IMR-90 (cell line): ENCODE measurements around the gene KHNYN. TPM values are rescaled to one million over a fixed set of nuclear protein-coding genes. Genes with fewer than 3 reads are reported as not detected.
A peak's percentile ranks its signal among the peaks of the same experiment; 100 is the strongest.

Experiments used
- ATAC-seq: fragments of 200-7000 bp; cut with Tn5 transposase; 2 replicates; pipeline ENCODE4 v1.9.1; 2020; ENCODE audit warnings: low read depth, mild to moderate bottlenecking, moderate library complexity
- BruUV-seq: library from RNA; stranded (reverse); fragments of 400-500 nt; replicated peaks from 2 replicates; lab custom pipeline; 2021; lab: Mats Ljungman, UMichigan
- CTCF ChIA-PET: fragments of 300-600 bp; formaldehyde crosslinking; extraction: SDS; loops from one replicate; lab custom pipeline; 2021; ENCODE audit warnings: antibody characterized with exemption; lab: Yijun Ruan, JAX
- POLR2A ChIA-PET: fragments of 300-600 bp; sonication (Branson Sonifier 250); formaldehyde crosslinking; loops from one replicate; lab custom pipeline; 2022; ENCODE audit warnings: antibody characterized with exemption; ENCODE audit not compliant: unreplicated experiment; lab: Charles Lee
- DNase-seq: peaks from one replicate; pipeline ENCODE4 v3.0.0; 2013
- H2AFZ ChIP-seq: replicated peaks from 2 replicates; pipeline ENCODE3; 2013; ENCODE audit warnings: low read length, mild to moderate bottlenecking; ENCODE audit not compliant: poor library complexity
- H2AK5ac ChIP-seq: 2 replicates; pipeline ENCODE4 v1.6.1; 2013; ENCODE audit warnings: low read depth, low read length, inconsistent platforms
- H2AK9ac ChIP-seq: replicated peaks from 2 replicates; pipeline ENCODE3; 2013; ENCODE audit warnings: mild to moderate bottlenecking, low read depth, low read length, moderate library complexity; ENCODE audit not compliant: poor library complexity
- H2BK120ac ChIP-seq: 2 replicates; pipeline ENCODE4 v1.6.1; 2013; ENCODE audit warnings: low read depth, low read length, inconsistent platforms
- H2BK15ac ChIP-seq: 3 replicates; pipeline ENCODE4 v1.6.1; 2013; ENCODE audit warnings: low read depth, low read length, inconsistent platforms
- H2BK20ac ChIP-seq: 2 replicates; pipeline ENCODE4 v1.6.1; 2013; ENCODE audit warnings: low read depth, mild to moderate bottlenecking, inconsistent platforms, low read length, moderate library complexity
- H2BK5ac ChIP-seq: 2 replicates; pipeline ENCODE4 v1.6.1; 2013; ENCODE audit warnings: mild to moderate bottlenecking, low read depth, low read length, inconsistent platforms; ENCODE audit not compliant: poor library complexity, severe bottlenecking
- H3K14ac ChIP-seq: replicated peaks from 2 replicates; pipeline ENCODE4 v1.6.1; 2013; ENCODE audit warnings: low read depth, low read length, inconsistent platforms
- H3K18ac ChIP-seq: 2 replicates; pipeline ENCODE4 v1.6.1; 2013; ENCODE audit warnings: low read depth, low read length, control low read depth
- H3K23ac ChIP-seq: 2 replicates; pipeline ENCODE4 v1.6.1; 2013; ENCODE audit warnings: low read depth, low read length, inconsistent platforms
- H3K27ac ChIP-seq: 2 replicates; pipeline ENCODE4 v1.5.1; 2013; ENCODE audit warnings: mild to moderate bottlenecking, control low read depth, low read length; ENCODE audit not compliant: insufficient read depth
- H3K27me3 ChIP-seq: 2 replicates; pipeline ENCODE4 v1.6.1; 2013; ENCODE audit warnings: low read length; ENCODE audit not compliant: control insufficient read depth, insufficient read depth
- H3K36me3 ChIP-seq: 2 replicates; pipeline ENCODE4 v1.6.1; 2013; ENCODE audit warnings: low read length, mixed read lengths; ENCODE audit not compliant: control insufficient read depth, insufficient read depth
- H3K4ac ChIP-seq: 2 replicates; pipeline ENCODE4 v1.6.1; 2013; ENCODE audit warnings: low read depth, low read length, inconsistent platforms
- H3K4me1 ChIP-seq: 2 replicates; pipeline ENCODE4 v1.6.1; 2013; ENCODE audit warnings: low read length, mixed read lengths; ENCODE audit not compliant: control insufficient read depth, insufficient read depth
- H3K4me2 ChIP-seq: 2 replicates; pipeline ENCODE4 v1.6.1; 2013; ENCODE audit warnings: low read depth, mild to moderate bottlenecking, control low read depth, low read length, moderate library complexity
- H3K4me3 ChIP-seq: 2 replicates; pipeline ENCODE4 v1.5.1; 2013; ENCODE audit warnings: low read depth, mild to moderate bottlenecking, control low read depth, low read length, moderate library complexity; ENCODE audit not compliant: insufficient read depth
- H3K56ac ChIP-seq: 2 replicates; pipeline ENCODE4 v1.6.1; 2013; ENCODE audit warnings: low read length, inconsistent platforms; ENCODE audit not compliant: insufficient read depth; ENCODE audit errors: extremely low read depth
- H3K79me1 ChIP-seq, 2 experiments: 2 replicates each; pipeline ENCODE4 v1.6.1; 2013; ENCODE audit warnings: low read length in 2 of 2, inconsistent platforms in 1 of 2, low read depth in 1 of 2
- H3K9ac ChIP-seq: 2 replicates; pipeline ENCODE4 v1.6.1; 2013; ENCODE audit warnings: low read depth, low read length, control low read depth
- H3K9me1 ChIP-seq: 2 replicates; pipeline ENCODE4 v1.6.1; 2013; ENCODE audit warnings: low read length, inconsistent platforms; ENCODE audit not compliant: insufficient read depth
- H3K9me3 ChIP-seq: 2 replicates; pipeline ENCODE4 v1.6.1; 2013; ENCODE audit warnings: low read length; ENCODE audit not compliant: control insufficient read depth, insufficient read depth
- H4K20me1 ChIP-seq: 2 replicates; pipeline ENCODE4 v1.6.1; 2013; ENCODE audit warnings: low read length, inconsistent platforms; ENCODE audit not compliant: insufficient read depth
- H4K5ac ChIP-seq: 2 replicates; pipeline ENCODE4 v1.6.1; 2013; ENCODE audit warnings: mild to moderate bottlenecking, low read depth, low read length, control low read depth
- H4K8ac ChIP-seq, 2 experiments: 2 replicates each; pipeline ENCODE4 v1.6.1; 2013; ENCODE audit warnings: low read depth in 2 of 2, low read length in 2 of 2, control low read depth in 1 of 2, inconsistent platforms in 1 of 2
- H4K91ac ChIP-seq: 2 replicates; pipeline ENCODE4 v1.6.1; 2013; ENCODE audit warnings: low read depth, low read length, inconsistent platforms; ENCODE audit not compliant: insufficient read depth
- BHLHE40 ChIP-seq: fragments of 150-350 bp; IDR thresholded peaks from 2 replicates; pipeline ENCODE4 v1.6.1; 2016; ENCODE audit warnings: mild to moderate bottlenecking, low read depth, low read length
- CEBPB ChIP-seq: IDR thresholded peaks from 2 replicates; pipeline ENCODE4 v1.6.1; 2012; ENCODE audit warnings: low read depth, low read length, improper control_type of control experiment
- CHD1 ChIP-seq: IDR thresholded peaks from 2 replicates; pipeline ENCODE4 v1.6.1; 2012; ENCODE audit warnings: low read depth, low read length, improper control_type of control experiment
- CTCF ChIP-seq: conservative IDR thresholded peaks from 2 replicates; pipeline ENCODE4 v1.5.1; 2012; ENCODE audit warnings: mild to moderate bottlenecking, low read depth, low read length, improper control_type of control experiment
- ELK1 ChIP-seq: fragments of 150-350 bp; IDR thresholded peaks from 2 replicates; pipeline ENCODE4 v1.6.1; 2016; ENCODE audit warnings: low read depth, mild to moderate bottlenecking, low read length, moderate library complexity, borderline replicate concordance
- MAFK ChIP-seq: IDR thresholded peaks from 2 replicates; pipeline ENCODE4 v1.6.1; 2012; ENCODE audit warnings: low read depth, low read length, improper control_type of control experiment
- MAZ ChIP-seq: IDR thresholded peaks from 2 replicates; pipeline ENCODE4 v1.6.1; 2012; ENCODE audit warnings: low read depth, mild to moderate bottlenecking, low read length, improper control_type of control experiment, moderate library complexity, borderline replicate concordance
- MXI1 ChIP-seq: IDR thresholded peaks from 2 replicates; pipeline ENCODE4 v1.6.1; 2012; ENCODE audit warnings: low read depth, mild to moderate bottlenecking, low read length, moderate library complexity, borderline replicate concordance
- NFE2L2 ChIP-seq: fragments of 150-350 bp; IDR thresholded peaks from 2 replicates; pipeline ENCODE4 v1.6.1; 2016; ENCODE audit warnings: low read depth, mild to moderate bottlenecking, low read length
- RAD21 ChIP-seq: IDR thresholded peaks from 2 replicates; pipeline ENCODE4 v1.6.1; 2012; ENCODE audit warnings: low read length, improper control_type of control experiment
- RCOR1 ChIP-seq: IDR thresholded peaks from 2 replicates; pipeline ENCODE4 v1.6.1; 2012; ENCODE audit warnings: mild to moderate bottlenecking, low read length, improper control_type of control experiment; ENCODE audit not compliant: insufficient replicate concordance
- USF2 ChIP-seq: fragments of 150-350 bp; IDR thresholded peaks from 2 replicates; pipeline ENCODE4 v1.6.1; 2017; ENCODE audit warnings: mild to moderate bottlenecking, antibody characterized with exemption, low read length, low read depth
- WGBS, 2 experiments: methylation state at CpG; one replicate each; pipeline versions ENCODE4 v1.1.5 to v1.1.7; 2013; ENCODE audit warnings: missing lambda C conversion rate in 2 of 2; ENCODE audit not compliant: insufficient read length in 1 of 2; ENCODE audit errors: extremely low coverage in 2 of 2; 5-methylcytosine and 5-hydroxymethylcytosine counted together
- dilution Hi-C: fragments of 300-500 bp; cut with HindIII; formaldehyde crosslinking; loops from one replicate; pipeline ENCODE4 v1.14.3; 2018; ENCODE audit warnings: low sequenced_read_pairs; ENCODE audit not compliant: unreplicated experiment
- in situ Hi-C: fragments of 300-500 bp; cut with MboI; formaldehyde crosslinking; loops from 3 replicates; pipeline ENCODE4 v1.14.3; 2019; ENCODE audit warnings: low sequenced_read_pairs, inconsistent platforms, mixed read lengths
- intact Hi-C: fragments of 100-400 bp; cut with micrococcal nuclease; formaldehyde crosslinking; loops from 2 replicates; pipeline ENCODE4 v1.10.0; 2022
- polyA plus RNA-seq, 3 experiments: library from polyadenylated mRNA; depleted of rRNA; stranded (reverse); fragments of >200 nt; gene quantifications; 2 replicates each; pipeline ENCODE4 v1.2.3, GENCODE V29; 2012; ENCODE audit warnings: low replicate concordance in 1 of 3
- total RNA-seq: library from RNA; depleted of rRNA; stranded (reverse); fragments of >200 nt; gene quantifications from 2 replicates; pipeline ENCODE4 v1.2.3, GENCODE V29; 2012

KHNYN gene
- total and polyA plus RNA-seq, 2 of the 4 experiments (the other 2 are of a cell fraction), result 18.9 to 24.4 TPM

GRCh38 chr14:24399447-24399822 lies 30.3 kb upstream of the KHNYN start:
- ChIA-PET POLR2A (interaction anchor here (0.6 kb wide), 1 partner anchor 30 kb away, joined by 3 read pairs; the partner anchor contains the start of genes CBLN3 and KHNYN), CTCF (no interaction called here)
- Histone ChIP-seq H3K18ac (peak overlapping the region; percentile 13; the same call in 1 of the 2 replicates), H2AK9ac (peak overlapping the region; percentile 86), H2BK5ac (no peak overlapping the region), H3K56ac (no peak overlapping the region), H3K9me3 (no peaks in the 10 kb centered on the region), H3K9ac (peak overlapping the region; percentile 52), H4K5ac (peak overlapping the region; percentile 21; the same call in 1 of the 2 replicates), H2BK20ac (peak overlapping the region; percentile 10), H3K36me3 (no peaks in the 10 kb centered on the region), H2AFZ (peak overlapping the region; percentile 91), H4K20me1 (no peaks in the 10 kb centered on the region), H3K23ac (peak overlapping the region; percentile 81), H3K79me1 (peaks cover 0 to 13% of the 10 kb centered on the region in 2 experiments; a peak in 1 of 4 replicates), H4K91ac (peak overlapping the region; percentile 58), H2BK15ac (peak overlapping the region; percentile 28; the same call in 1 of the 3 replicates), H3K27ac (peak overlapping the region; percentile 2; the same call in 1 of the 2 replicates), H3K27me3 (no peaks in the 10 kb centered on the region), H2BK120ac (peak overlapping the region; percentile 46), H3K4me2 (peak overlapping the region; percentile 89), H3K14ac (peak overlapping the region; percentile 72), H3K9me1 (no peaks in the 10 kb centered on the region; the same call in 1 of the 2 replicates), H2AK5ac (peak overlapping the region; percentile 75; the same call in 1 of the 2 replicates), H3K4me3 (peak overlapping the region; percentile 67), H3K4me1 (peaks cover 17% of the 10 kb centered on the region), H3K4ac (peak overlapping the region; percentile 87; the same call in 1 of the 2 replicates), H4K8ac (peak overlapping the region; percentile 77 to 81; a peak in 3 of 4 replicates)
- TF ChIP-seq RAD21 (no peak), CHD1 (no peak), BHLHE40 (no peak), ELK1 (no peak), CEBPB (no peak), NFE2L2 (no peak), RCOR1 (no peak), USF2 (no peak), MAZ (no peak), CTCF (no peak), MXI1 (no peak), MAFK (no peak)
- BruUV-seq, result no TSS peak
- dilution Hi-C loops (no loop called here), intact Hi-C loops (loop anchor here (2.0 kb wide), 1 partner anchor 33 kb away; no protein-coding TSS in a partner anchor), in situ Hi-C loops (no loop called here)
- no peak for DNase-seq
- ATAC-seq, result no peak
- WGBS, 2 experiments, result 10% methylated on average over 3 of the region's 8 CpGs; no CpG with 5 or more reads in 1 of the 2 experiments
